Sigmoid colon (tissue), 4 donors: ENCODE data around the gene ZRANB1.

ENCODE experiments used
- EP300 ChIP-seq, 4 donors: sonication (generic); formaldehyde crosslinking; IDR thresholded peaks; one replicate each; pipeline ENCODE4 v1.6.1; 2017; ENCODE audit warnings: antibody characterized with exemption in 4 of 4
- POLR2A ChIP-seq, 2 donors: fragments of 450-650 bp; IDR thresholded peaks; one replicate each; pipeline ENCODE4 v1.6.1; 2016; ENCODE audit warnings: antibody characterized with exemption in 2 of 2, mild to moderate bottlenecking in 2 of 2, moderate library complexity in 2 of 2
- POLR2AphosphoS5 ChIP-seq, 4 donors: sonication (generic); formaldehyde crosslinking; IDR thresholded peaks; one replicate each; pipeline ENCODE4 v1.6.1; 2017; ENCODE audit warnings: antibody characterized with exemption in 4 of 4
- TF ChIP-seq, protein P1 (sequence below), 4 experiments: fragments of 450-650 bp in 3 of 4; fragments of 200-600 bp in 1 of 4; IDR thresholded peaks; one replicate each; pipeline ENCODE4 v1.5.1; 2016 to 2019; ENCODE audit warnings: antibody characterized with exemption in 4 of 4, mild to moderate bottlenecking in 3 of 4, moderate library complexity in 2 of 4

DNA sequence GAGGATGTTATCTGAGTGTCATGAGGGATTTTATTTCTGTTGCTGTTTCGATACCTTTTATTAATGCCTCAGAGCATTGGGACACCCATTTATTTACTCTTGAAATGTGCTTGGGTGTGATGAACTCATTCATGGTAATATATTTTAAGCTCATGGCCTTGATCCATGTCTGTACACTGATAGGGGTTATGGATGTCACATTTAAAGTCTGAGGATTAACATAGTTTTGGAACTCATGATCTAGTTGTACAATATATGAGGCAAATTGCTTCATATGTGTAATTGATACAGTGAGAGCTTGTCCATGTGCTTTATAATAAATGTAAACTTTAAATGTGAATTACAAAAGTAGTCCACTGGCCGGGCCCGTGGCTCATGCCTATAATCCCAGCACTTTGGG lies 23.0 kb upstream of the ZRANB1 start:
- TF ChIP-seq, protein P1, sequence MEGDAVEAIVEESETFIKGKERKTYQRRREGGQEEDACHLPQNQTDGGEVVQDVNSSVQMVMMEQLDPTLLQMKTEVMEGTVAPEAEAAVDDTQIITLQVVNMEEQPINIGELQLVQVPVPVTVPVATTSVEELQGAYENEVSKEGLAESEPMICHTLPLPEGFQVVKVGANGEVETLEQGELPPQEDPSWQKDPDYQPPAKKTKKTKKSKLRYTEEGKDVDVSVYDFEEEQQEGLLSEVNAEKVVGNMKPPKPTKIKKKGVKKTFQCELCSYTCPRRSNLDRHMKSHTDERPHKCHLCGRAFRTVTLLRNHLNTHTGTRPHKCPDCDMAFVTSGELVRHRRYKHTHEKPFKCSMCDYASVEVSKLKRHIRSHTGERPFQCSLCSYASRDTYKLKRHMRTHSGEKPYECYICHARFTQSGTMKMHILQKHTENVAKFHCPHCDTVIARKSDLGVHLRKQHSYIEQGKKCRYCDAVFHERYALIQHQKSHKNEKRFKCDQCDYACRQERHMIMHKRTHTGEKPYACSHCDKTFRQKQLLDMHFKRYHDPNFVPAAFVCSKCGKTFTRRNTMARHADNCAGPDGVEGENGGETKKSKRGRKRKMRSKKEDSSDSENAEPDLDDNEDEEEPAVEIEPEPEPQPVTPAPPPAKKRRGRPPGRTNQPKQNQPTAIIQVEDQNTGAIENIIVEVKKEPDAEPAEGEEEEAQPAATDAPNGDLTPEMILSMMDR (IDR thresholded peaks at IDR 0.05): no peak
- TF ChIP-seq POLR2AphosphoS5 (IDR thresholded peaks at IDR 0.05) (no peak), POLR2A (IDR thresholded peaks at IDR 0.05) (no peak), EP300 (IDR thresholded peaks at IDR 0.05) (no peak)
